ENCODE results near the gene CORO7. TPM values are rescaled to one million over a fixed set of nuclear protein-coding genes. Genes with fewer than 3 reads are reported as not detected.

The CORO7 gene
- total and polyA plus RNA-seq, 9 of the 15 experiments (the other 6 are each of a cell fraction or from before 2014, with no cell fraction given) = 0.45 to 77.2 (median 18.7) TPM

DNA sequence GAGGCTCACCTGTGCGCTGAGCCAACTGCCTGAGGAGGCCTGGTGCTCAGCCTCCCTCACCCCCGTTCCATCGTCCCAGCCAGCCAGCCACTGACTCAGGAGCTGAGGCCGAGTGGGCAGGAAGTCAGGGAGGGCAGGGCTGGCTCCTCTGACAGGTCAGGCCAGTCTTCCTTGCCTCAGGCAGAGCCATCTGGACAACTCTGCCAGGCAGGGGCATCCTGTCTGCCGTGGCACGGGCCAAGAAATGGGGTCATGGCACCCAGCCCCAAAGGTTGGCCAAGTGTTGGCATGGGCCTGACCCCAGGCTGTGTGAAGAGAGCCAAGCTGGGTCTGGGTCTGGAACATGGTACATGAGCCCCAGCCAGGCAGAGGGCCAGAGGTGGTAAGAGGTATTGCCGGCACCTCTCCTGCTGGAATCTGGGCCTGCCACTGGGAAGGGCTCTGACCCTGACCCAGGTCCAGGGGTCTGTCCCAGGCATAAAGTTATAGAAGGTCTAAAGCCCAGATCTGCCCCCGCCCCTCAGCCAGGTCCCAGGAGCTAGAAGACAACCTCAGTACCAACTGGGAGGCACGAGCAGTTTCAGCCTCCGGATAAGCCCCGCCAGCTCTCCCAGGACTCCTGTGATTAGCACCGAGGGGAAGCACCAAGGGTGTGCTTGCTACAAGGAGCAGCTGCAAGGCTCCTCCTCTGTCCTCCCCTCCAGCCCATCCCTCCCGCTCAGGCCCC, 47.2 kb downstream of the CORO7 start (continued):
- TF ChIP-seq, protein P1, sequence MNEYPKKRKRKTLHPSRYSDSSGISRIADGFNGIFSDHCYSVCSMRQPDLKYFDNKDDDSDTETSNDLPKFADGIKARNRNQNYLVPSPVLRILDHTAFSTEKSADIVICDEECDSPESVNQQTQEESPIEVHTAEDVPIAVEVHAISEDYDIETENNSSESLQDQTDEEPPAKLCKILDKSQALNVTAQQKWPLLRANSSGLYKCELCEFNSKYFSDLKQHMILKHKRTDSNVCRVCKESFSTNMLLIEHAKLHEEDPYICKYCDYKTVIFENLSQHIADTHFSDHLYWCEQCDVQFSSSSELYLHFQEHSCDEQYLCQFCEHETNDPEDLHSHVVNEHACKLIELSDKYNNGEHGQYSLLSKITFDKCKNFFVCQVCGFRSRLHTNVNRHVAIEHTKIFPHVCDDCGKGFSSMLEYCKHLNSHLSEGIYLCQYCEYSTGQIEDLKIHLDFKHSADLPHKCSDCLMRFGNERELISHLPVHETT (CRISPR knock-in tag; conservative IDR thresholded peaks at IDR 0.05 in 1 of 2, IDR thresholded peaks at IDR 0.05 in 1 of 2) = no peak

DNA sequence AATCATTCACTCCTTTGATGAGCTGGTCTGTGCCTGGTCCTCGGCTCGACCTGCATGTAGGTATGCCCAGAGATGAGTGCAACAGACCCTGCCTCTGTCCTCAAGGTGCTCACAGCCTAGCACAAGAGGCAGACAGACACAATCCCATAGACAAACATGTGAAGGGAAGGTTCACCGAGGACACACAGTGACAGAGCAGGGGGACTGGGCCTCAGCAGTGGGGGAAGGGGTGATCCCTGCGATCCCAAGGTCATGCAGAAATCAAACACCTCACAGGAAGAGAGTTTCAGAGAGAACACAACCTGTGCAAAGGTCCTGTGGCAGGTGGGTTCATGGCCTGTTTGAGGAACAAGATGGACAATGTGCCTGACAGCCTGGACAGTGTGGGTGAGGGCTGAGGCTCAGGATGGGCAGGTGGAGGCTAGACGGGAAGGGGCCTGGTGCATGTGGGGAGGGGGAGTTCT, 49.0 kb downstream of the CORO7 start:
- no peaks in the 10 kb centered on the region for H3K9me1 ChIP-seq (ENCODE audit: control insufficient read depth, insufficient read depth, low read length)
- H3K36me3 ChIP-seq (ENCODE audit: control insufficient read depth, insufficient read depth, low read length) = peaks cover 28% of the 10 kb centered on the region; the same call in 2 of the 3 replicates
- H3K9ac ChIP-seq (ENCODE audit: insufficient read depth in 1 of 2, low read depth in 2 of 2, low read length in 2 of 2) = peak overlapping the region in 1 of 2 experiments; percentile 79; a peak in 2 of 4 replicates
- ChIA-PET POLR2A (no interaction called here), CTCF (ENCODE audit: low intra/inter-chr PET ratio) (no interaction called here)
- no peaks in the 10 kb centered on the region for H3K27me3 ChIP-seq (ENCODE audit: control insufficient read depth in 2 of 2, insufficient read depth in 2 of 2, low read length in 2 of 2)
- H3K4me1 ChIP-seq (replicated peaks in 1 of 2; ENCODE audit: control insufficient read depth in 2 of 2, insufficient read depth in 2 of 2, low read length in 2 of 2) = peaks cover 26 to 65% of the 10 kb centered on the region in 2 experiments
- no peak overlapping the region for H3K4me3 ChIP-seq
- H2AFZ ChIP-seq (ENCODE audit: low read depth, low read length) = no peak overlapping the region
- no peak overlapping the region for H3K4me2 ChIP-seq (ENCODE audit: insufficient read depth, low read length)
- FAIRE-seq (no peak), DNase-seq (ENCODE audit: extremely low read depth in 1 of 4, low spot score in 3 of 4) (peak in 1 of 4 experiments; percentile 29), ATAC-seq (no peak)
- 0 out of 2 replicates have a peak, but pooled peaks cover 2% of the 10 kb centered on the region for H4K20me1 ChIP-seq (replicated peaks; ENCODE audit: control insufficient read depth, insufficient read depth, low read length)
- no peak overlapping the region for H3K27ac ChIP-seq (ENCODE audit: extremely low read depth, low read depth, low read length)
- no peaks in the 10 kb centered on the region for H3K9me3 ChIP-seq (replicated peaks; ENCODE audit: control insufficient read depth, insufficient read depth, low read depth, low read length)
- BruUV-seq (replicated peaks) = no TSS peak
- WGBS (ENCODE audit: insufficient coverage, low coverage, missing lambda C conversion rate) = 79% methylated on average over 5 of the region's 5 CpGs
- in situ Hi-C loops (cut with MboI) = no loop called here
- intact Hi-C loops (cut with micrococcal nuclease) = no loop called here
- H3K79me2 ChIP-seq (ENCODE audit: control insufficient read depth, insufficient read depth, low read length) = peaks cover 7% of the 10 kb centered on the region
- TF ChIP-seq, protein P2, sequence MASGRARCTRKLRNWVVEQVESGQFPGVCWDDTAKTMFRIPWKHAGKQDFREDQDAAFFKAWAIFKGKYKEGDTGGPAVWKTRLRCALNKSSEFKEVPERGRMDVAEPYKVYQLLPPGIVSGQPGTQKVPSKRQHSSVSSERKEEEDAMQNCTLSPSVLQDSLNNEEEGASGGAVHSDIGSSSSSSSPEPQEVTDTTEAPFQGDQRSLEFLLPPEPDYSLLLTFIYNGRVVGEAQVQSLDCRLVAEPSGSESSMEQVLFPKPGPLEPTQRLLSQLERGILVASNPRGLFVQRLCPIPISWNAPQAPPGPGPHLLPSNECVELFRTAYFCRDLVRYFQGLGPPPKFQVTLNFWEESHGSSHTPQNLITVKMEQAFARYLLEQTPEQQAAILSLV (tag; IDR thresholded peaks at IDR 0.05) = no peak
- TF ChIP-seq FOSL1 (tag; conservative IDR thresholded peaks at IDR 0.05) (no peak), ZKSCAN3 (CRISPR knock-in tag; IDR thresholded peaks at IDR 0.05) (no peak), MCM7 (IDR thresholded peaks at IDR 0.05) (no peak), MECOM (CRISPR knock-in tag; IDR thresholded peaks at IDR 0.05) (no peak), BCOR (IDR thresholded peaks at IDR 0.05) (peak; percentile 26; the same call in 1 of the 2 replicates), TCF3 (CRISPR knock-in tag; IDR thresholded peaks at IDR 0.05) (no peak)
- TF ChIP-seq, protein P3, sequence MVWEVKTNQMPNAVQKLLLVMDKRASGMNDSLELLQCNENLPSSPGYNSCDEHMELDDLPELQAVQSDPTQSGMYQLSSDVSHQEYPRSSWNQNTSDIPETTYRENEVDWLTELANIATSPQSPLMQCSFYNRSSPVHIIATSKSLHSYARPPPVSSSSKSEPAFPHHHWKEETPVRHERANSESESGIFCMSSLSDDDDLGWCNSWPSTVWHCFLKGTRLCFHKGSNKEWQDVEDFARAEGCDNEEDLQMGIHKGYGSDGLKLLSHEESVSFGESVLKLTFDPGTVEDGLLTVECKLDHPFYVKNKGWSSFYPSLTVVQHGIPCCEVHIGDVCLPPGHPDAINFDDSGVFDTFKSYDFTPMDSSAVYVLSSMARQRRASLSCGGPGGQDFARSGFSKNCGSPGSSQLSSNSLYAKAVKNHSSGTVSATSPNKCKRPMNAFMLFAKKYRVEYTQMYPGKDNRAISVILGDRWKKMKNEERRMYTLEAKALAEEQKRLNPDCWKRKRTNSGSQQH (CRISPR knock-in tag; IDR thresholded peaks at IDR 0.05) = no peak

Measured in K562 (cell line).